GM18867 (cell line): ENCODE results near the gene CELSR1.
"Not testable (repeated sequence)": the region's sequence is repeated elsewhere in the genome, so short reads cannot be mapped to it uniquely, and the experiment has no call there.

ENCODE experiments used
- ATAC-seq: cut with Tn5 transposase; IDR thresholded peaks from one replicate; pipeline ENCODE4 v1.9.1; 2021; ENCODE audit warnings: mild to moderate bottlenecking, moderate library complexity; ENCODE audit not compliant: unreplicated experiment

CELSR1 gene

DNA sequence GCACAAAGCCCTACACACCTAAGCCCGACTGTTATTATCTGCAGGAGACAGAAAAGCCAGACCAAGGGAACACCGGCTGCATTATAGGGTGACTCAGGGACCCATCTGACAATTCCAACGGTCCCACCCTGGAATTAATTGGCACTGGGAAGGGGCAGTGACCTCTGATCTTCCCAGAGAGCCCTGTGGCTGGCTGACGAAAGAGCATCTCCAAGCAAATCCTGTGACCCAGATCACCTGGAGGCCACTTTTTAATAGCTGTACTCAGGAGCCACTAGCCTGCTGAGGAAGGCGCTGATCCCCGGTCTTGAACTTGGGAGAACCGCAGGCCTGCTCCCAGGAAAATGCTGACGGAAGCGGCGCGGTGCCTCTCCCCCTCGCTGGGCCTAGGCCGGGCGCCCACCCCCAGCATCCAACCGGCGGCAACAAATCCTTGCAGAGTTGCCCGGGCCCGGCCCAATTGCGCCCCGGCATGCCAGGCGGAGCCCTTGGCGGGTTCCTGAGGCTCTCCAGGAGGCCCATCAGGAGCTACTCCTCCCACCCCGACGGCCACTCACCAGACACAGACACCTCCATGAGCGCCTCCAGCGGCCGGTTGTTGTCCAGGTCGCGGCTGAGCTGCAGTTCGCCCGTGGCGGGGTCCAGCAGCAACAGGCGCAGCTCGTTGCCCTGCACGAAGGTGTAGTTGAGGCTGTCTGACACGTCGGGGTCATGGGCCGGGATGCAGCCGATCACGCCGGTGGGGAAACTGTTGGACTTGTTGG is 4.2 kb downstream of the CELSR1 start:
- no peak for ATAC-seq

DNA sequence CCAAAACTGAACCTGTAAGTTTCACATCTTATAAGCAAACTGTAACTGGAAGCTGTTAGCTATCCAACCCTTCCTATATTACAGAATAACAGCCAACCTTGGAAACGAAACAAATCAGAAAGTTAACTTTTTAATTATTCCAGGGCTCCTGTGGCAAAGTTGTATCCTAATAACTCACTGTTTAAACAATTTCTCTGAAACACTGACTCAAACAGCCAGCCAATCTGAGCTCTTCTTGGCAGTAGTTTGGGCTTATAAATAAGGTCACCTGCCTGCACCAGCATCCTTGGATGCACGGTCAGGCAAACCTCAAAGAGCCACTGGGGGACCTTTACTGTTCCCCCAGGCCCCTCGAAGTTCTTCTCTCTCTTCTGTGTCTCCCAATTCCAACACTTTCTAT is 5.0 kb downstream of the CELSR1 start:
- no peak for ATAC-seq

DNA sequence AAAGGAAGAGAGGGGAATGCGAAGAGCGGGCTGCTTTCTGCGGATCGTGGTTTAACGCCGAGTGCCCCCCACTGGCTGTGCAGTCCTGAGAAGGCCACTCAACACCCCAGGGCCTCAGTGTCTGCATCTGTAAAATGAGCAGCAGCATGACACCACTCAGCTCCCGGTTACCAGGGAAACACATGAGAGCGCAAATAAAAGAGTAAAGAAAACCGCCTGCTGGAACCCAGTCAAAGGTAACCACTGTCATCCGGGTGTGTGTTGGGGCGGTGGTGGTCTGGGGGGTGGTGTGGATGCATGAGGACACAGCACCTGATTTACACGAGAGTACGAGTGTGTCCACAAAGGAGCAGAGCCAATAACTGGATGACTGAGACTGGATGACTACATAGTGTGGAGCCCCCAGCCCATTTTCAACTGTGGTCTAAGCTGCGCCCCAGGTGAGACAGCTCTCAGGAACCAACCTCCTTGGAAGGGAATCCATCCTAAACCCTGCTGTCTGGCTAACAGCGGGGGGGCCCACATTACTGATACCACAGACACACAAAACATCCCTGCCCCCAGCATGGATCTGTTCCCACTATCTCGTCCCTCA is 5.7 kb downstream of the CELSR1 start:
- ATAC-seq, result no peak

DNA sequence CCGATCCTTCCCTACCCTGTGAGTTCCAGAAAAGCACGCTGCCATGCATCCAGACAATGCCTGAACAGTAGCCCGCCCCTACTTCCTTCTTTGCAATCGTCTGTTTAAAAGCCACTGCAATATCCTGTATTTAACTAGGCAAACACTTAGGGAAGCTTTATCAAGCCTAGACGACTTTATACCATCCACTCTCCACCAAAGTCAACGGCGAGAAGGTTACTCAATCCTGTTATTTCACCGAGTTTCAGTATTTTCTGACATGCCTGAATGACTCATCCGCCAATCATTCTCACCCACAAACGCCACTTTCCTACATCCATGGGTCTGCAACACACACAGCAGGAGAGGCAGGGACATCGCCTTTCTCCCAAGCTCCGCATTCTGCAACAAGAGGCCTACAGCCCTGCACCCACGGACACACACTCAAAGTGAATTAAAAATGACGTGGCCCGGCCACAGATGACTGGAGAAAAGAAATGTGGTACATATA is 9.3 kb downstream of the CELSR1 start:
- ATAC-seq, result no peak

DNA sequence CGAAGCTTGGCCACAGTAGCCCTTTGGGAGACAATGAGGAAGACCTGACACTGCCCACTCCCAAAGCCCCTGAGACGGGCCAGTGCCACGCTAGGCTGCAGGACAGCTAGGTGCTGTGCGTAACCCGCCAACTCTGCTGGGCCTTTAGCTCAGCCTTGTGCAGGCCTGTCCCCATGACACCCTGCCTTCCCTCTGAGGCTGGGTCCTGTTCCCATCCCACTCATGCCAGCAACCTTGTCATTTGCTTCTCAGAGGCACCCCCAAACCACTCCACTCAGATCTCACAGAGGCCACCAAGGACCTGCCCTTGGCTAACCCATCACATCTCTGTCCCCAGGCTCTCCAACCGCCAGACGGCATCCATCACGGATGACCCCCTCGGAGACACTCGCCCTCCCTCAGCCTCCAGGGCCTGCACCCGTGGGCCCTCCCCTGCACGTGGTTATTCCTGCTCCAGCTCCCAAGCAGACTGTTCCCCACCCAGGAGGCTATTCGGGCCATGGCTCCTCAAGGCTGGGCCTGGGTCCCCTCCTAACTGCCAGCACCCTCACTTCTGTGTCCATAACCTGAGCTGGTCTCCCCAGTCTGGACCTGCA is 11.1 kb downstream of the CELSR1 start:
- no peak for ATAC-seq

DNA sequence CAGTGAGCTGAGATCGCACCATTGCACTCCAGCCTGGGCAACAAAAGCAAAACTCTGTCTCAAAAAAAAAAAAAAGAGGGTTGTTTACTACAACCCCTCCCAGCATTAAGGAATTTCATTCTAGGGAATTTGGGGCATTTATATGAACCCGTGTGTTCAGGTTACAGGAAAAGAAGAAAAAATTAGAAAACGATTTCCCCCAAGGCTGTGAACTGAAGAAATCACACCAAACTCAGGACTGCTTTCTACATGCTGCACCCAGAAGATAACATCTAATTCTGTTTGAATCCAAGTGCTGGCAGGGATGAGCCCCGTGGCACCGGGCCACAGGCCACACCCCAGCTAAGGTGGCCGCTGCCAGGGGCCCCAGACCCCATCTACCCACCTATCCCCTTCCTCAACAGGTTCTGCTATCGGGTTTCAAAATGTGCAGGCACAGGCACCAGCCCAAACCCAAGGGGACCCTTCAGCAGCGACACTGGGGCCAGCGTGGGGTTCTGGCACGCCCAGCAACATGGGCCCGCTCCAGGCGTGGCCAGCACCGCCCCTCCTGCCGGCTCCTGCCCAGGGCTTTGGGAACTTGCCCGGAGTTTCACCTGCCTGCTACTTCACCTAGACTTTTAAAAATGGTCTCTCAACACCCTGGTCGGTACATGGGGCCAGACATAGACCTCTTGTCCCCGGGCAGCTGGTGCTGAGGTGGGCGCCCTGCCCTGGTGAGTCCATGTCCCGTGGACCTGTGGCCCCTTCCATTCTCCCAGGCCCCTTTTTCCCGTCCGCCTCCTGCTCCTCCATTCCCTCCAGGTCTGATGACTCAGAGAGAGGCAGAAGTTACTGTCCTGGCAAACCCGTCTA is 11.8 kb downstream of the CELSR1 start:
- ATAC-seq, result no peak

DNA sequence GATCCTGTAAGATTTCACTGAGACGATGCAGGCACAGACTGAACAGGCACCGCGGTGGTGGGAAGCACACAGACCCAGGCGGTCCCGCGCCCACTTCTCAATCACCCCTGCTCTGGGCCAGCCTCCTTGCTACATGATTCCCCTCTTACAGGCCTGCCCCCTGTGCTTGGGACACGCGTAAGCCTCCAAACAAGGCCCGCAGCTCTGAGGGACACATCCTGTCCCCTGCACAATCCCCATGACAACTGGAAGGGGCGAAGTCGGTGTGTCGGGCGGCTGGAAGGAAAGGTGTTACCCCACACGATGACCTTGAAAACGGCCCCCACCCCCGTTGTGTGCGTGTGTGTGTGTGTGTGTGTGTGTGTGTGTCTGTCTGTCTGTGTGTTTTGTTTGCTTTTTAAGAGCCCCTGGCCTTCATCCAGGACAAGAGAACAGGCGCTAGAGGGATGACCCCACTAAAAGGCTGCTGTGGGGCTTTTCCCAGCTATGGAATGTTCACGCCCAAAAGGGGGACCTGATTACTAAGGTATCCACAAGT is 13.1 kb downstream of the CELSR1 start:
- ATAC-seq, result no peak

DNA sequence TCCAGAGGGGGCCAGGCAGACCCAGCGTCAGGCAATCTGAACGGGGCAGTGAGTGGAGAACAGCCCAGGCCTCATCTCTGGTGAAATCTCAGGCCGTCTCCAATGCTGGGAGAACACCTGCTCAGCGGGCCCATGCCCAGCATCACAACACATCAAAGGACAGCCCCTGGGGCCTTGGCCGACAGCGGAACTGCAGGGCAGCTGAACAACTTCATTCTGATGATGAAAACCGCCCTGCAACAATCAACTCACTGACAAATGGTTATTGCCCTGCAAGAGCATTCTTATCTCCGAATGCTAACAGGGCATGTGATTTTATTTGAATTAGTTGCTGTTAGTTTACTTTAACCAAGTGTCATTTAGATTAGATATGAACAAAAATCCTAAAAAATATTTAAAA is 14.6 kb downstream of the CELSR1 start:
- no peak for ATAC-seq

DNA sequence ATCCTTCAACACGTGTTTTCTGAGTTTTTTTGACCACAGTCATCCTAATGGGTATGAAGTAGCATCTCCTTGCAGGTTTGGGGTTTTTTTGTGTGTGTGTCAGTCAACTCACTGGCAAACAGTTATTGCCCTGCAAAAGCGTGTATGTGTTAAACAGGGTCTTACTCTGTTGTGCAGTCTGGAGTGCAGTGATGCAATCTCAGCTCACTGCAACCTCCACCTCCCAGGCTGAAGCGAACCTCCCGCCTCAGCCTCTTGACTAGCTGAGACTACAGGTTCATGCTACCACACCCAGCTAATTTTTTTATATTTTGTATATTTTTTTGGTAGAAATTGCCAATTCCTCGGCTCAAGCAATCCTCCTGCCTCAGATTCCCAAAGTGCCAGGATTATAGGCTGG is 15.4 kb downstream of the CELSR1 start:
- ATAC-seq, result no peak

DNA sequence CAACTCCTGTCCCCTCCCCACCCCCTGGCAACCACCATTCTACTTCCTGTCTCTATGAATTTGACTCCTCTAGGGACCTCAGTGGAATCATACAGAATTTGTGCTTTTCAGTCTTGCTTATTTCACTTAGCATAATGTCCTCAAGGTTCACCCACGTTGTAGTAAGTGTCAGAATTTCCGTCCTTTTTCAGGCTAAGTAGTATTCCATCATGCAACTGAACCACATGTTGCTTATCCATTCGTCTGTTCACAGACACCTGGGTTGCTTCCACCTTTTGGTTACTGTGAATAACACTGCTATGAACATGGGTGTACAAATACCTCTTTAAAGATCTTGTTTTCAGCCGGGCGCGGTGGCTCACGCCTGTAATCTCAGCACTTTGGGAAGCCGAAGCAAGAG is 16.5 kb downstream of the CELSR1 start:
- no peak for ATAC-seq

DNA sequence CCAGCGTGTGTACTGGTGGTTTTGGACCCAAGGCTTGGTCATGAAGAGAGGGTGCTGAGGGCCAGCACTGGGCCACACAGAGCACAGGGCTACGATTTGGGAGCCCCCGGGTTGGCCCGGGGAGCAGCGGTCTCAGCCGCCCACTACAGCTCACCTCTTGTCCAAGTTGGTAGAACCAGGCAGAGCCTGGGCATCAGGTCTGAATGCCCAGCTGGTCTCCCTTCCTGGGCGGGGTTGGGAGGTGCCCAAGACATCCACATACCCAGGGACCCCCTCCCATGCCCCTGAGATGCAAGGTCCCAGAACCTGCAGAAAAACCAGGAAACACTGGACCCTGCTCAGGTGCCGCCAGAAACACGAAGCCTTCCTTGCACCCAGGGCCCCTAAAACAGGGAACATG is 18.0 kb downstream of the CELSR1 start:
- ATAC-seq, result no peak

DNA sequence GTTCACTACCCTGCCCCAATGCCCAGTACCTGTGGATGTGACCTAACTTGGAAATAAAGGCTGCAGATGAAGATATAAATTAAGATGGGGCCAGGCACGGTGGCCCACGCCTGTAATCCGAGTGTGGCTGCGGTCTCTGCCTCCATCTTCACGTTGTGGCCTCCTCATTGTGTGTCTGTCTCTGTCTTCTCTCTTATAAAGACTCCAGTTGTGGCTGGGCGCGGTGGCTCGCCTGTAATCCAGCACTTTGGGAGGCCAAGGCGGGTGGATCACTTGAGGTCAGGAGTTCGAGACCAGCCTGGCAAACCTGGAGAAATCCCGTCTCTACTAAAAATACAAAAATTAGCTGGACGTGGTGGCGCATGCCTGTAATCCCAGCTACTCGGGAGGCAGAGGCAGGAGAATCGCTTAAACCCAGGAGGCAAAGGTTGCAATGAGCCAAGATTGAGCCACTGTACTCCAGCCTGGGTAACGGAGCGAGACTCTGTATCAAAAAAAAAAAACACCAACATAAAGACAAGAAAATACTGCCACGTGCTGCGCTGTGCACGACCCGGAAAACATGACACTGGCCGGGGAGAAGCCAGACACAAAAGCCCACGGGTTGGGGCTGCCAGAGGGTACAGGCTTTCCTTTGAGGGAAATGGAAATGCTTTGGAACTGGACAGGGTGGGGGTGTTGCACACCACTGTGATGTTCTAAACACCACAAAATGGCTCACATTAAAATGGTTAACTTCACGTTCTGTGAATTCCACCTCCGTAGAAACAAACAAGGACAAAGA is 18.7 kb downstream of the CELSR1 start:
- no peak for ATAC-seq

DNA sequence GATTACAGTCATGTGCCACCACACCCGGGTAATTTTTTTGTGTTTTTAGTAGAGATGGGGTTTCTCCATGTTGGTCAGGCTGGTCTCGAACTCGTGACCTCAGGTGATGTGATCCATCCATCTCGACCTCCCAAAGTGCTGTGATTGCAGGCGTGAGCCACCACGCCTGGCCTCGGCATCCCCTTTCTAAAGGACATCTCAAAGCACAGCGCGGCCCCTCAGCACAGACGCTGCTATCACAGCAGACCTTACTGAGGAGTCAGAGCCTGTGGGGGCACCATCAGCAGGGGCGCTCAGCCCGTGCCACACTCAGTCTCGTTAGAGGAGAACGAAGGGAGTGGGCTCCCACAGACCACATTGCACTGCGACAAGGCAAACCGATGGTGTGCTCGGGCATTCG is 19.4 kb downstream of the CELSR1 start:
- no peak for ATAC-seq

DNA sequence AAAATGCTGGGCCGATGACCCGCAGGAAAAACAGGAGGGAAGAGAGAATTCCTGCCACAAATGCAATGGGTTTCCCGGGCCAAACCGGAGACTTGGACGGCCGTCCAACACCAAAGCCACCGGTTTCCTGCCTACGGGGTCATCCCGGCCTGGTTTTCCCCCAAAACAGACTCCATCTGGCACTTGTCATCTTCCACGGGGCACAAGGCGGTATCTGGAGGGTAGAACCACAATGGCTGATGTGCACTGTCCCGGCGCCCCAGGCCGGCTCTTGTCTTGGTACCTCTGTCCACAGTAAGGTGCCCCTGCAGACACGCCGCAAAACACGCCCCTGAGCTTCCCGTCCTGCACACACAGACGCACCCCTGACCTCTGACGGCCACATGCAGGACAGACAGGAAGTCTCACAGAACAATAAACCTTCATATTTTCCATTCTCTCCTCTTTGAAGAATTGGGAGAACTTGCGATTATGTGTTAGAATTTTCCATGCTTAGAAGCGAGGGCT is 20.1 kb downstream of the CELSR1 start:
- no peak for ATAC-seq

DNA sequence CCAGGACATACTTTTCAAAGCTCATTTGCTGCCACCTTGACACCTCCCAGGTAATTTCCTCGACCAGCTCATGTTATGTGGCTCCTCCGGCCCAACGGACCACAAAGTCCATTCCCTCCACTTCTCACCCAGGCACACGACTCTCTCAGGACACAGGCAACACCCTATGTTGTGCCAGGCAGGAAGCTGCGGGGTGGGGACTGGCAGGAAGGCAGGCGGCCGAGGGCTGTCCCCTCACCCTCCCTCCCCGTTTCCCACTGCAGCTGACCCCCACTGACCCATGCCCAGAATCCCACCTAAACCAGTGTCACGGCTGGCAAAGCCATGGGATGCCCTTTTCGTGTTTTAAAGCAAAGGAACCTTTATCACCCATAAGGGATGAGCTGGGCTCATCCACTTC is 20.8 kb downstream of the CELSR1 start:
- no peak for ATAC-seq

DNA sequence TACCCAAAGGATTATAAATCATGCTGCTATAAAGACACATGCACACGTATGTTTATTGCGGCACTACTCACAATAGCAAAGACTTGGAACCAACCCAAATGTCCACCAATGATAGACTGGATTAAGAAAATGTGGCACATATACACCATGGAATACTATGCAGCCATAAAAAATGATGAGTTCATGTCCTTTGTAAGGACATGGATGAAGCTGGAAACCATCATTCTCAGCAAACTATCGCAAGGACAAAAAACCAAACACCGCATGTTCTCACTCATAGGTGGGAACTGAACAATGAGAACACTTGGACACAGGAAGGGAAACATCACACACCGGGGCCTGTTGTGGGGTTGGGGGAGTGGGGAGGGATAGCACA is 21.3 kb downstream of the CELSR1 start:
- not testable (repeated sequence) for ATAC-seq

DNA sequence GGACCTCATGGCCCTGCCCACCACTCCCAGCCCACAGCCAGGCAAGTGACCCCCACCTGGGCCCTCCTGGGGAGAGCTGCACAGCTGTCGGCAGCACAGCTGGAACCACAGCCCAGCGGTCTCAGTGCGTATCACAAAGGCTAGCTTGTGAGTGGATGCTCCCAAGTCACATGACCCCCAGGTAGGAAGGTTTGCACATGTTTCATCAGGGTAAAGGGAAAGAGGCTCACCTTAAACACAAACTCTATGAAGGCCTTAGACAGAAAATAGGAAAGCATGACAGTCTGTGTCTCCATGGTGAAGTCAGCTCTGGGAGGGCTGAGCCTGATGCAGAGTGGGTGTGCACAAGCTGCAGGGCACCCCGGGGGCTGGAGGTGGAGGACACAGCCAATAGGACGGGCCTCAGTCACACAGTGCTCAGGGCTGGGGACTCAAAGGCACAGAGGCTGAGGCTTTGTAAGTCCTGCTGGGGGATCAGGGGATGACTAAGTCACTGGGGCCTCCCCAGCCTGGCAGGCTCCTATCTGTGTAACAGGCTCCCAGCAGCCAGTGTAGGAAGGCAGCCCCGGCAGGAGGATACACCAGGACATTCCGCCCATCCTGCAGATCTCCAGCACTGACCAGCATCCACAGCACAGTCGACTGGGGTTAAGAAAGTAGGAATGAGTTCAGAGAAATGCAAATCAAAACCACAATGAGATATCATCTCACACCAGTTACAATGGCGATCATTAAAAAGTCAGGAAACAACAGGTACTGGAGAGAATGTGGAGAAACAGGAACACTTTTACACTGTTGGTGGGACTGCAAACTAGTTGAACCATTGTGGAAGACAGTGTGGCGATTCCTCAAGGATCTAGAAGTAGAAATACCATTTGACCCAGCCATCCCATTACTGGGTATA is 22.0 kb downstream of the CELSR1 start:
- no peak for ATAC-seq

DNA sequence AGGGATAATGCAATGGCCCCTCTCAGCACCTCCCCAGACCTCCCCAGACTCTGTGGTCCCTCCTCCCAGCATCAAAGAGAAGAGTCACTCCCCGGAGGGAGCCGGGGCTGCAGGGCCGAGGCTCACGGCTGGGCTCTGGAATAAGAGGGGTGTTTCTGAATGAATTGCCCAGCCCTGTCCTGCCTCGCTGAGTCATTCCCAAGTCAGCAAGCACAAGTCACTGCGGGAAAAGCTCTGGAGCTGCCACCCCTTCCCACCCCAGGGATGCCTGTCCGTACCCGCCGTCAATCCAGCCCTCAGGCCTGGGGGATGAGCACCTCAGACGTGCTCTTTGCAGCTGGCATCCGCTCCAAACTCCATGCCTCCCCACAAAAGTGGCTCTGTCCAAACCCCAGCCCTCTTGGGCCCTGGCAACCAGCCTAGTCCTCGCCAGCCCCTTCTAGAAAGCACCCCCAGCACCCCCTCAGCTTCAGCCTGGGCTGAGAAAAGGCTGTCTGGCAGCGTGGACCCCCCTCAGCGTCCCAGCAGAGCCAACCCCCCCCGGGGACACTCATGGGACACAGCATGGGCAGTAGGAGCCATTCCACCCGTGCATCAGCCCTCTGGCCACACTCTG is 22.7 kb downstream of the CELSR1 start:
- ATAC-seq, result no peak
